Cardiac muscle cell (in vitro differentiated cells and primary cell): Measurements from ENCODE around the gene GRSF1. TPM values are rescaled to one million over a fixed set of nuclear protein-coding genes. Genes with fewer than 3 reads are reported as not detected.
"Not testable (repeated sequence)": the region's sequence is repeated elsewhere in the genome, so short reads cannot be mapped to it uniquely, and the experiment has no call there.

Experiments
- DNase-seq, 2 donors: peaks; one replicate each; pipeline versions ENCODE4 v3.0.0 to v3.0.0-alpha.2; 2010 to 2017; ENCODE audit warnings: low read depth in 1 of 2, low spot score in 1 of 2
- H3K27ac ChIP-seq: fragments of 200-600 bp; sonication (generic); 2 replicates; pipeline ENCODE4 v1.5.1; 2016
- H3K27me3 ChIP-seq: fragments of 200-600 bp; sonication (generic); 2 replicates; pipeline ENCODE4 v1.6.0; 2016; ENCODE audit warnings: control low read depth
- H3K36me3 ChIP-seq: fragments of 200-600 bp; sonication (generic); 2 replicates; pipeline ENCODE4 v1.5.1; 2016; ENCODE audit warnings: control low read depth
- H3K4me1 ChIP-seq: fragments of 200-600 bp; sonication (generic); 2 replicates; pipeline ENCODE4 v1.8.1; 2017; ENCODE audit warnings: low read depth, mild to moderate bottlenecking, mixed run types
- H3K4me3 ChIP-seq: fragments of 200-600 bp; sonication (generic); 2 replicates; pipeline ENCODE4 v1.5.1; 2016; ENCODE audit warnings: mild to moderate bottlenecking
- H3K9me3 ChIP-seq: fragments of 200-600 bp; sonication (generic); 2 replicates; pipeline ENCODE4 v1.5.1; 2017; ENCODE audit warnings: low read depth, mild to moderate bottlenecking, control low read depth
- CTCF ChIP-seq: IDR thresholded peaks from 2 replicates; pipeline ENCODE4 v1.5.1; 2012; ENCODE audit warnings: low read depth, mild to moderate bottlenecking, low read length
- polyA plus RNA-seq: library from polyadenylated mRNA; unstranded; fragments of >200 nt; fragmentation: Nextera tagmentation; extraction: Ambion mirVana; gene quantifications from 2 replicates; pipeline ENCODE4 v1.2.1, GENCODE V29; 2016
- total RNA-seq: library from RNA; depleted of rRNA; stranded (reverse); fragments of >200 nt; gene quantifications from 2 replicates; pipeline ENCODE4 v1.2.3, GENCODE V29; 2016

The GRSF1 gene
- total and polyA plus RNA-seq, 2 experiments from 2014 or later = 90.3 to 153 TPM

- no peak overlapping the region for H3K4me3 ChIP-seq
- no peaks in the 10 kb centered on the region for H3K9me3 ChIP-seq
- no peak overlapping the region for H3K27ac ChIP-seq
- no peaks in the 10 kb centered on the region for H3K27me3 ChIP-seq
- TF ChIP-seq CTCF = no peak
- DNase-seq = no peak
- H3K36me3 ChIP-seq = peaks cover 19% of the 10 kb centered on the region
- H3K4me1 ChIP-seq = no peaks in the 10 kb centered on the region
Observed at GRCh38 chr4:70772929-70773555, 66.6 kb downstream of the GRSF1 start.

DNA sequence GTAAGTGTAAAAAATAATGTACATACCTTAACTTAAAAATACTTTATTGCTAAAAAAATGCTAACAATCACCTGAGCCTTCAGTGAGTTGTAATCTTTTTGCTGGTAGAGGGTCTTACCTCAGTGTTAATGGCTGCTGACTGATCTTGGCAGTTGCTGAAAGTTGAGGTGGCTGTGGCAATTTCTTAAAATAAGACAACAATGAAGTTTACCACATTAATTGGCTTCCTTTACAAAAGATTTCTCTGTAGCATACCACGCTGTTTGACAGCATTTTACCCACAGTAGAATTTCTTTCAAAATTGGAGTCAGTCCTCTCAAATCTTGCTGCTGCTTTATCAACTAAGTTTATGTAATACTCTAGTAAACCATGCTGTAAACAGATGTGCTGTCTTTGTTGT lies 70.3 kb downstream of the GRSF1 start:
- not testable (repeated sequence) for H3K27me3 ChIP-seq, DNase-seq, H3K9me3 ChIP-seq, H3K4me1 ChIP-seq, H3K27ac ChIP-seq, H3K4me3 ChIP-seq
- peaks cover 19% of the 10 kb centered on the region for H3K36me3 ChIP-seq

GRCh38 chr4:70768301-70768948 lies 71.3 kb downstream of the GRSF1 start:
- Histone ChIP-seq H3K36me3 (peaks cover 20% of the 10 kb centered on the region), H3K27ac (no peak overlapping the region), H3K9me3 (no peaks in the 10 kb centered on the region), H3K4me1 (no peaks in the 10 kb centered on the region), H3K4me3 (no peak overlapping the region), H3K27me3 (no peaks in the 10 kb centered on the region)
- no peak for TF ChIP-seq CTCF
- no peak for DNase-seq

Other genes starting within 250 kb of the GRSF1 start
- not detected in 2 replicates for gene AMBN, start 247.6 kb downstream of the GRSF1 start, total RNA-seq
- not detected in 2 replicates for gene AMBN, start 247.6 kb downstream of the GRSF1 start, polyA plus RNA-seq
- under 0.01 TPM in 1 of 2 replicates, not detected in the other for gene ENAM, start 211.1 kb downstream of the GRSF1 start, total RNA-seq
- not detected in 2 replicates for gene ENAM, start 211.1 kb downstream of the GRSF1 start, polyA plus RNA-seq
- gene JCHAIN, start 173.4 kb downstream of the GRSF1 start, total RNA-seq = not detected in 2 replicates
- gene JCHAIN, start 173.4 kb downstream of the GRSF1 start, polyA plus RNA-seq = 0.61 TPM in 1 of 2 replicates, not detected in the other
- gene UTP3, start 151.4 kb downstream of the GRSF1 start, total RNA-seq = 18.4 and 23.7 TPM in 2 replicates
- 10.9 and 15.5 TPM in 2 replicates for gene UTP3, start 151.4 kb downstream of the GRSF1 start, polyA plus RNA-seq
- gene RUFY3, start 117.9 kb downstream of the GRSF1 start, total RNA-seq = 31.0 and 43.7 TPM in 2 replicates
- gene RUFY3, start 117.9 kb downstream of the GRSF1 start, polyA plus RNA-seq = 28.1 and 35.2 TPM in 2 replicates
- 9.1 and 22.8 TPM in 2 replicates for gene MOB1B, start 62.5 kb upstream of the GRSF1 start, total RNA-seq
- 11.1 and 19.3 TPM in 2 replicates for gene MOB1B, start 62.5 kb upstream of the GRSF1 start, polyA plus RNA-seq
- gene DCK, start 153.8 kb upstream of the GRSF1 start, total RNA-seq = 9.0 and 10.1 TPM in 2 replicates
- gene DCK, start 153.8 kb upstream of the GRSF1 start, polyA plus RNA-seq = 13.1 and 15.5 TPM in 2 replicates